SK-N-MC (cell line): Measurements from ENCODE around the gene AQP5.

Experiments used
- EZH2 ChIP-seq: fragments of 200-600 bp; sonication (generic); IDR thresholded peaks from one replicate; pipeline ENCODE4 v1.6.1; 2017; ENCODE audit warnings: antibody characterized with exemption
- POLR2AphosphoS5 ChIP-seq: IDR thresholded peaks from 2 replicates; pipeline ENCODE4 v1.6.1; 2012; ENCODE audit warnings: mild to moderate bottlenecking, low read depth, low read length, borderline replicate concordance

- no peak for TF ChIP-seq EZH2
- no peak for TF ChIP-seq POLR2AphosphoS5
Measured at GRCh38 chr12:49983892-49984291, 22.2 kb downstream of the AQP5 start.
